Regular cardiac myocyte (primary cell): ENCODE measurements around the gene SMCP. TPM values are rescaled to one million over a fixed set of nuclear protein-coding genes. Genes with fewer than 3 reads are reported as not detected.

Experiments used
- total RNA-seq: library from RNA; depleted of rRNA; stranded (reverse); fragments of >200 nt; gene quantifications from 2 replicates; pipeline ENCODE4 v1.2.3, GENCODE V29; 2014

Gene SMCP
- total RNA-seq = not detected in 2 replicates

GRCh38 chr1:152878042-152878441, at the start of gene SMCP:
TSS of gene SMCP (plus strand) at chr1:152878322. CDS start at chr1:152884423, 6,101 bp downstream.

GRCh38 chr1:152842556-152842955, 35.6 kb upstream of the SMCP start, which contains the start of gene LCE6A:
TSS of gene LCE6A (plus strand) at chr1:152842856. CDS start at chr1:152843521, 665 bp downstream.

GRCh38 chr1:152859696-152860095, 18.4 kb upstream of the SMCP start, which contains the start of gene LCE7A:
TSS of gene LCE7A (plus strand) at chr1:152859996. CDS start at chr1:152860698, 702 bp downstream.

GRCh38 chr1:152907686-152908601, 29.8 kb downstream of the SMCP start, which contains the start of gene IVL:
TSS of gene IVL (plus strand) at chr1:152908546. CDS start at chr1:152909798, 1,252 bp downstream.

Other genes starting within 250 kb of the SMCP start
- not detected in 2 replicates for gene LCE2D, start 214.9 kb upstream of the SMCP start, total RNA-seq
- gene LCE2C, start 203.0 kb upstream of the SMCP start, total RNA-seq = not detected in 2 replicates
- not detected in 2 replicates for gene LCE2B, start 192.2 kb upstream of the SMCP start, total RNA-seq
- gene LCE2A, start 180.0 kb upstream of the SMCP start, total RNA-seq = not detected in 2 replicates
- not detected in 2 replicates for gene LCE4A, start 170.2 kb upstream of the SMCP start, total RNA-seq
- not detected in 2 replicates for gene KPRP, start 120.3 kb upstream of the SMCP start, total RNA-seq
- not detected in 2 replicates for gene LCE1F, start 103.2 kb upstream of the SMCP start, total RNA-seq
- not detected in 2 replicates for gene LCE1E, start 92.1 kb upstream of the SMCP start, total RNA-seq
- gene LCE1D, start 81.6 kb upstream of the SMCP start, total RNA-seq = not detected in 2 replicates
- not detected in 2 replicates for gene LCE1C, start 71.7 kb upstream of the SMCP start, total RNA-seq
- not detected in 2 replicates for gene LCE1B, start 66.4 kb upstream of the SMCP start, total RNA-seq
- not detected in 2 replicates for gene LCE1A, start 50.8 kb upstream of the SMCP start, total RNA-seq
- gene LCE6A, start 35.5 kb upstream of the SMCP start, total RNA-seq = not detected in 2 replicates
- gene LCE7A, start 18.3 kb upstream of the SMCP start, total RNA-seq = not detected in 2 replicates
- not detected in 2 replicates for gene IVL, start 30.2 kb downstream of the SMCP start, total RNA-seq
- not detected in 2 replicates for gene SPRR5, start 68.9 kb downstream of the SMCP start, total RNA-seq
- not detected in 2 replicates for gene SPRR4, start 92.3 kb downstream of the SMCP start, total RNA-seq
- gene SPRR1A, start 105.8 kb downstream of the SMCP start, total RNA-seq = not detected in 2 replicates
- not detected in 2 replicates for gene SPRR3, start 123.4 kb downstream of the SMCP start, total RNA-seq
- not detected in 2 replicates for gene SPRR1B, start 152.9 kb downstream of the SMCP start, total RNA-seq
- gene SPRR2D, start 162.8 kb downstream of the SMCP start, total RNA-seq = not detected in 2 replicates
- not detected in 2 replicates for gene SPRR2A, start 179.2 kb downstream of the SMCP start, total RNA-seq
- not detected in 2 replicates for gene SPRR2B, start 193.3 kb downstream of the SMCP start, total RNA-seq
- gene SPRR2E, start 216.2 kb downstream of the SMCP start, total RNA-seq = not detected in 2 replicates
- not detected in 2 replicates for gene SPRR2F, start 235.2 kb downstream of the SMCP start, total RNA-seq